Retina (tissue), 1 donor: ENCODE measurements around the gene ZER1.
"Not testable (repeated sequence)": the region's sequence is repeated elsewhere in the genome, so short reads cannot be mapped to it uniquely, and the experiment has no call there.

Experiments
- DNase-seq: peaks from one replicate; pipeline ENCODE4 v3.0.0-alpha.2; 2016

ZER1 gene

GRCh38 chr9:128786681-128787601, 15.2 kb upstream of the ZER1 start, which contains the start of gene TBC1D13:
TSS of gene TBC1D13 (plus strand) at chr9:128787253. CDS start at chr9:128787354, 101 bp downstream.
- peak; percentile 91 for DNase-seq

- no peak for DNase-seq
Observed at GRCh38 chr9:128785427-128785826, 13.7 kb upstream of the ZER1 start.

GRCh38 chr9:128782669-128783068, 10.9 kb upstream of the ZER1 start:
- no peak for DNase-seq

GRCh38 chr9:128781187-128782070, 9.7 kb upstream of the ZER1 start:
- DNase-seq = no peak

- not testable (repeated sequence) for DNase-seq
Observed at GRCh38 chr9:128780093-128780492, 8.4 kb upstream of the ZER1 start.

- DNase-seq = no peak
Observed at GRCh38 chr9:128774804-128775203, 3.1 kb upstream of the ZER1 start.

- DNase-seq = no peak
Observed at GRCh38 chr9:128773049-128773448, 1.3 kb upstream of the ZER1 start.

- DNase-seq = no peak
Observed at GRCh38 chr9:128771094-128771721, 519 bp downstream of the ZER1 start.

GRCh38 chr9:128770286-128771030, 1.3 kb downstream of the ZER1 start:
- DNase-seq = no peak

- no peak for DNase-seq
Observed at GRCh38 chr9:128768606-128769005, 3.1 kb downstream of the ZER1 start.

- DNase-seq = no peak
Observed at GRCh38 chr9:128765499-128765898, 6.2 kb downstream of the ZER1 start.

GRCh38 chr9:128764361-128764760, 7.4 kb downstream of the ZER1 start:
- DNase-seq = no peak

- no peak for DNase-seq
Observed at GRCh38 chr9:128762671-128763449, 8.9 kb downstream of the ZER1 start.

- no peak for DNase-seq
Observed at GRCh38 chr9:128757602-128758001, 14.1 kb downstream of the ZER1 start.

GRCh38 chr9:128753627-128754026, 18.1 kb downstream of the ZER1 start:
- DNase-seq = no peak

- no peak for DNase-seq
Observed at GRCh38 chr9:128750926-128751595, 20.7 kb downstream of the ZER1 start.

GRCh38 chr9:128747241-128747640, 24.5 kb downstream of the ZER1 start:
- DNase-seq = no peak

- no peak for DNase-seq
Observed at GRCh38 chr9:128743421-128743820, 28.3 kb downstream of the ZER1 start.

GRCh38 chr9:128742401-128742800, 29.3 kb downstream of the ZER1 start:
- DNase-seq = no peak

GRCh38 chr9:128735373-128735772, 36.4 kb downstream of the ZER1 start:
- DNase-seq = peak; percentile 29

GRCh38 chr9:128733256-128733655, 38.5 kb downstream of the ZER1 start:
- DNase-seq = peak; percentile 82
